Heart left ventricle (tissue), 16 donors: ENCODE measurements around the gene ALCAM. TPM values are rescaled to one million over a fixed set of nuclear protein-coding genes. Genes with fewer than 3 reads are reported as not detected.

Experiments
- ATAC-seq, 4 donors: fragments of 200-7000 bp; cut with Tn5 transposase; one replicate each; pipeline ENCODE4 v1.9.1; 2020 to 2022; ENCODE audit warnings: moderate library complexity in 4 of 4, mild to moderate bottlenecking in 3 of 4, moderate number of reproducible peaks in 1 of 4
- DNase-seq, 5 donors: peaks; one replicate each; pipeline ENCODE4 v3.0.0-alpha.2; 2020
- H3K27ac ChIP-seq, 12 donors: fragments of 200-600 bp; sonication (generic) in 4 of 12; one replicate each; pipeline versions ENCODE4 v1.5.0 to v1.8.0; 2016 to 2022; ENCODE audit warnings: mild to moderate bottlenecking in 2 of 12
- H3K27me3 ChIP-seq, 9 donors: fragments of 200-600 bp; sonication (generic) in 2 of 9; one replicate each; pipeline versions ENCODE4 v1.5.1 to v1.8.0; 2016 to 2022; ENCODE audit warnings: mild to moderate bottlenecking in 3 of 9
- H3K36me3 ChIP-seq, 9 donors: fragments of 200-600 bp; sonication (generic) in 2 of 9; one replicate each; pipeline versions ENCODE4 v1.5.0 to v1.8.0; 2018 to 2022; ENCODE audit warnings: mild to moderate bottlenecking in 2 of 9
- H3K4me1 ChIP-seq, 12 donors: fragments of 200-600 bp; sonication (generic) in 4 of 12; one replicate each; pipeline versions ENCODE4 v1.5.0 to v1.8.0; 2016 to 2022; ENCODE audit warnings: mild to moderate bottlenecking in 3 of 12
- H3K4me3 ChIP-seq, 12 donors: fragments of 200-600 bp; sonication (generic) in 4 of 12; one replicate each; pipeline versions ENCODE4 v1.5.0 to v1.8.0; 2017 to 2022; ENCODE audit warnings: mild to moderate bottlenecking in 9 of 12, moderate library complexity in 4 of 12
- H3K9me3 ChIP-seq, 12 donors: fragments of 200-600 bp; sonication (generic) in 4 of 12; one replicate each; pipeline versions ENCODE4 v1.5.0 to v1.8.0; 2016 to 2022; ENCODE audit warnings: mild to moderate bottlenecking in 1 of 12
- CTCF ChIP-seq, 12 donors: fragments of 200-600 bp; sonication (generic) in 4 of 12; IDR thresholded peaks; one replicate each; pipeline versions ENCODE4 v1.5.0 to v1.8.0; 2018 to 2022; ENCODE audit warnings: antibody characterized with exemption in 12 of 12, mild to moderate bottlenecking in 5 of 12
- POLR2A ChIP-seq, 2 donors: fragments of 450-650 bp; IDR thresholded peaks; one replicate each; pipeline ENCODE4 v1.6.1; 2017; ENCODE audit warnings: antibody characterized with exemption in 2 of 2, mild to moderate bottlenecking in 2 of 2, moderate library complexity in 2 of 2
- WGBS, 4 donors: extraction: QIAGEN DNeasy Blood & Tissue Kit in 2 of 4; methylation state at CpG; one replicate each; pipeline versions ENCODE4 v1.1.5 to v1.1.7; 2013 to 2018; 5-methylcytosine and 5-hydroxymethylcytosine counted together
- intact Hi-C, 10 donors: fragments of 100-400 bp; cut with DNase I; formaldehyde crosslinking; loops; one replicate each; pipeline versions ENCODE4 v1.11.1 to v1.14.2; 2022
- polyA plus RNA-seq, 2 donors: library from polyadenylated mRNA; stranded (reverse); fragments of 200-250 nt; gene quantifications; one replicate each; pipeline ENCODE4 v1.2.3, GENCODE V29; 2013
- total RNA-seq, 9 donors: library from RNA; depleted of rRNA in 2 of 9; stranded (reverse); fragments of >200 nt in 2 of 9; fragmentation: NEBNext Ultra II Directional in 3 of 9; extraction: Animal tissue kit (Norgen Biotek cat#: 25700) in 3 of 9; gene quantifications; one replicate each; pipeline versions ENCODE4 v1.1.0 to v1.2.4, GENCODE V29; 2016 to 2023
- donor health status: ischemic (EF 13 %, LVEDD 7.1; RV severe dilation, severe dysfunction).
- donor health status: healthy with polysubstance abuse.
- donor health status: DM: no; HTN: yes; CAD: no.
- donor health status: DM: no; HTN: no; CAD: no.
- donor health status: ischemic (EF 25% LVEDD 6.9; RV normal size, moderate dysfunction).
- donor health status: ischemic (EF 25% LVEDD 5.7; RV mildly dilated, moderate dysfunction).
- donor health status: healthy.
- donor health status: DM: yes; HTN: yes; CAD: no.
- donor health status: ischemic (EF 35%, LVEDD 5.7; RV mildly dilated, moderate dysfunction).
- donor health status: nonischemic (EF 11% LVEDD 7.7; RV severe dilation, severe dysfunction).
- donor health status: DM: yes; HTN: yes; CAD: no.
- donor health status: PGD.
- donor health status: ischemic (EF 29% LVEDD 5.4; RV normal size, mild dysfunction).
- donor health status: nonischemic (EF 23%, LVEDD 6.1; RV moderate dilation, normal function).

The ALCAM gene
- total and polyA plus RNA-seq, 11 donors = 0.91 to 19.9 (median 5.5) TPM

- peaks cover 0 to 4% (median 0%) of the 10 kb centered on the region in 12 donors for H3K9me3 ChIP-seq
- TF ChIP-seq CTCF (IDR thresholded peaks at IDR 0.05) (no peak), POLR2A (IDR thresholded peaks at IDR 0.05) (no peak)
- DNase-seq (no peak), ATAC-seq (no peak)
- H3K27ac ChIP-seq = no peak overlapping the region
- no peaks in the 10 kb centered on the region for H3K36me3 ChIP-seq
- H3K27me3 ChIP-seq = no peaks in the 10 kb centered on the region
- intact Hi-C loops = no loop called here
- H3K4me3 ChIP-seq = no peak overlapping the region
- H3K4me1 ChIP-seq = no peaks in the 10 kb centered on the region
- 84 to 92% (median 91%) methylated on average over 3 of the region's 3 CpGs for WGBS, 4 donors
Measured at GRCh38 chr3:105584003-105584790, 217.5 kb downstream of the ALCAM start.

- intact Hi-C loops = no loop called here
- no peaks in the 10 kb centered on the region for H3K36me3 ChIP-seq
- H3K9me3 ChIP-seq = no peaks in the 10 kb centered on the region
- TF ChIP-seq POLR2A (IDR thresholded peaks at IDR 0.05) (no peak), CTCF (IDR thresholded peaks at IDR 0.05) (no peak)
- no peaks in the 10 kb centered on the region for H3K27me3 ChIP-seq
- WGBS, 4 donors = 86 to 90% (median 88%) methylated on average over 9 to 10 of the region's 10 CpGs
- no peak overlapping the region for H3K27ac ChIP-seq
- ATAC-seq (no peak), DNase-seq (no peak)
- no peaks in the 10 kb centered on the region for H3K4me1 ChIP-seq
- no peak overlapping the region for H3K4me3 ChIP-seq
Measured at GRCh38 chr3:105593315-105593714, 226.6 kb downstream of the ALCAM start.

- intact Hi-C loops = no loop called here
- Histone ChIP-seq H3K27ac (no peak overlapping the region), H3K9me3 (no peaks in the 10 kb centered on the region), H3K4me3 (no peak overlapping the region), H3K36me3 (no peaks in the 10 kb centered on the region), H3K27me3 (no peaks in the 10 kb centered on the region), H3K4me1 (no peaks in the 10 kb centered on the region)
- TF ChIP-seq CTCF (IDR thresholded peaks at IDR 0.05) (no peak), POLR2A (IDR thresholded peaks at IDR 0.05) (no peak)
- DNase-seq = no peak
- WGBS, 4 donors = 92 to 97% (median 95%) methylated on average over 1 of the region's 1 CpG
- ATAC-seq = no peak
Measured at GRCh38 chr3:105594219-105594618, 227.5 kb downstream of the ALCAM start.

GRCh38 chr3:105598042-105598796 lies 231.5 kb downstream of the ALCAM start:
- Histone ChIP-seq H3K4me3 (no peak overlapping the region), H3K4me1 (no peaks in the 10 kb centered on the region), H3K36me3 (no peaks in the 10 kb centered on the region), H3K9me3 (no peaks in the 10 kb centered on the region), H3K27me3 (no peaks in the 10 kb centered on the region), H3K27ac (no peak overlapping the region)
- DNase-seq = no peak
- WGBS, 4 donors = 66 to 71% (median 71%) methylated on average over 3 of the region's 3 CpGs
- ATAC-seq = no peak
- TF ChIP-seq POLR2A (IDR thresholded peaks at IDR 0.05) (no peak), CTCF (IDR thresholded peaks at IDR 0.05) (no peak)
- intact Hi-C loops = no loop called here
